ENCODE measurements around the gene BPIFA3.

DNA sequence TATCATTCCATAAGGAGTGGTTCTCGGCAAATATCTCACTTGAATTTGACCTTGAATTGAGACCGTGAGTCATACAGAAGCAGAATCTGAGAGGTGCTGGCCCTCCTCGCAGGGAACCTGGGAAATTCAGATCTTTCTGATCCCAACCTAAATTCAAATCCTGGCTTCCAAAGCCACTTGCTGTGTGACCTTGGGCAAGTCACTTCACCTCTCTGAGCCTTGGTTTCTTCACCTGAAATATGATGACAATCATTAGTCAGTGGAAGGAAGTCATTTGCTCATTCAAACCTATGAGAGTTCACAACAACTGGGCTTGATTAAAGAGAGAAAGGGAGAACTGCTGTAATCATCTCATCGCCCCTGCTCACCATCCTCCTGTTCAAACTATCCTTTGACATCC lies 7.2 kb downstream of the BPIFA3 start:
- TF ChIP-seq, protein P1, sequence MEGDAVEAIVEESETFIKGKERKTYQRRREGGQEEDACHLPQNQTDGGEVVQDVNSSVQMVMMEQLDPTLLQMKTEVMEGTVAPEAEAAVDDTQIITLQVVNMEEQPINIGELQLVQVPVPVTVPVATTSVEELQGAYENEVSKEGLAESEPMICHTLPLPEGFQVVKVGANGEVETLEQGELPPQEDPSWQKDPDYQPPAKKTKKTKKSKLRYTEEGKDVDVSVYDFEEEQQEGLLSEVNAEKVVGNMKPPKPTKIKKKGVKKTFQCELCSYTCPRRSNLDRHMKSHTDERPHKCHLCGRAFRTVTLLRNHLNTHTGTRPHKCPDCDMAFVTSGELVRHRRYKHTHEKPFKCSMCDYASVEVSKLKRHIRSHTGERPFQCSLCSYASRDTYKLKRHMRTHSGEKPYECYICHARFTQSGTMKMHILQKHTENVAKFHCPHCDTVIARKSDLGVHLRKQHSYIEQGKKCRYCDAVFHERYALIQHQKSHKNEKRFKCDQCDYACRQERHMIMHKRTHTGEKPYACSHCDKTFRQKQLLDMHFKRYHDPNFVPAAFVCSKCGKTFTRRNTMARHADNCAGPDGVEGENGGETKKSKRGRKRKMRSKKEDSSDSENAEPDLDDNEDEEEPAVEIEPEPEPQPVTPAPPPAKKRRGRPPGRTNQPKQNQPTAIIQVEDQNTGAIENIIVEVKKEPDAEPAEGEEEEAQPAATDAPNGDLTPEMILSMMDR (conservative IDR thresholded peaks at IDR 0.05 in 1 of 2, IDR thresholded peaks at IDR 0.05 in 1 of 2; ENCODE audit: low read depth in 1 of 2, low read length in 2 of 2) = no peak
- no peak for TF ChIP-seq EZH2 (IDR thresholded peaks at IDR 0.05; ENCODE audit: low read length, missing control alignments)
